HTR-8/SVneo (cell line): ENCODE measurements around the gene WDFY2.
"Not testable (repeated sequence)": the region's sequence is repeated elsewhere in the genome, so short reads cannot be mapped to it uniquely, and the experiment has no call there.

ENCODE experiments used
- DNase-seq: peaks from one replicate; pipeline ENCODE4 v3.0.0; 2011; ENCODE audit warnings: low spot score, mixed read lengths; ENCODE audit not compliant: insufficient read length
- FAIRE-seq: peaks from 2 replicates; lab custom pipeline; 2011; peaks lifted over from hg19 to GRCh38; lab: Jason Lieb, UNC

Gene WDFY2

DNA sequence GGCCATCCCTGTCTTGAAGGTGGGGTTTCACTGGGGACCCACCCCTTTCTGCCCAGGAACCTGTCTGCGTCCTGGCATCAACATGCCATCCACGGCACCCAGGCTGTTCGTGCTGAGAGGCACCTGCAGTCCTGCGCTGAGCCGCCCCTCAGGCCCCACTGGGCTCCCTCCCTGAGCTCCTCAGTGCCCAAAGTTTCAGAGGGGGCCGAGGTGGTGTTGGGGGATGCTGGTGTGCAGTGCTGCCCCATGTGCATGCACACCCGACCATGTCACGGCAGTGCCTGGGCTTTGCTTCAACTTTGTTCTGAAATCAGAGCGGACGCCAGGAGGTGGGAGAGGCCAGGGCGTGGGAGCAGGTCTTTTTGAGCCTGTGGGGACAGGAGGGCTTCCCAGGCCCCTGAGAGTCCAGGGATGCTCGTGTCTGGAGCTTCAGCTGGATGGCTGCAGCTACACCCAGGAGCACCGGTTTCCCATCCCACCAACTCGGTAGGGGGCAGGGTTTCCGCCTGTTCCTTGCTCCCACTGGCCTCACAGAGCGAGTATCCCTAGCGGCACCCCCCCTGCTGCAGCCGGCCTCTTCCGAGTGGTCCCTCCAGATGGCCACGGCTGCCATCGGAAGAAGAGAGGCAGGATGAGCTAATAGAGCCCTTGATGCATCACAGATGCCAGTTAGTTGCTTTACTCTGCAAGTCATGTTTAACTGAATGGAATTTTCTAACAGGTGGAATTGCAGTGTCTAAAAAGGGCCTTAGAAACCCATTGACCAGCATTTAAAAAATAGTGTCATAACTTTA lies 44.0 kb downstream of the WDFY2 start:
- DNase-seq, result no peak
- FAIRE-seq, result no peak

- FAIRE-seq, result no peak
- no peak for DNase-seq
These were observed 45.4 kb downstream of the WDFY2 start for GRCh38 chr13:51629491-51630287.

- FAIRE-seq (no peak), DNase-seq (no peak)
These were observed 46.0 kb downstream of the WDFY2 start for GRCh38 chr13:51630288-51630615.

GRCh38 chr13:51632591-51633362 lies 48.5 kb downstream of the WDFY2 start:
- DNase-seq (no peak), FAIRE-seq (no peak)

DNA sequence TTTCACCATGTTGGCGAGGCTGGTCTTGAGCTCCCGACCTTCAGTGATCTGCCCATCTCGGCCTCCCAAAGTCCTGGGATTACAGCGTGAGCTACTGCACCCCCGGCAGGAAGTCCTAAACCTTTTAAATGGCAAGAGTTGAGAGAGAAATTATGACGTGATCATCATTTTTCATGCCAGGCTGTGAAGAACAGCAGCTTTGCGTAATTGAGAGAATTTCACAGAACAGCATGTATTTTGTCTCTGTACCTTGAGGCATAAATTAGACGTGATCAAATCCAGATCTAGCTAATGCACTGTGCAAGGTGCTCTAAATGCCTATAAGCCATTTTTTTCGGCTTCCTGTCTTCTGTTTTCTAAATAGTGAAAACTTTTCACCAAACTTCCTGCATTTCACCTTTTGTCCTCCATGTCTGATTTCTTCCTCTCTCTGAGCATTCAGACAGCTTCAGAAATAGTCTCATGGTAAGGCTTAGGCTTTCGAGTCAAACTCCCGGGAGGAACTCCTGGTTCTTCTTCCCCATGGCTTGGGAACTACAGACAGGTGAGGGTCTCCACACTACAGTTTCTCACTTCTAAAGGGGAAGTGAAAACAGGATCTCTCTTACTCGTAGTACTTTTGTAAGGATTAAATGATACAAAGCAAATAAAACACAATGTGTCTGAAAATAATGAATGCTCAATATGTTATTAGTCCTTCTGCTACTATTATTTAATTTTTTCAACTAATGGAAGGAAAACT lies 51.0 kb downstream of the WDFY2 start:
- no peak for DNase-seq
- FAIRE-seq, result no peak

- FAIRE-seq (no peak), DNase-seq (no peak)
These were observed 52.2 kb downstream of the WDFY2 start for GRCh38 chr13:51636349-51636890.

- FAIRE-seq (no peak), DNase-seq (no peak)
These were observed 53.6 kb downstream of the WDFY2 start for GRCh38 chr13:51637852-51638215.

DNA sequence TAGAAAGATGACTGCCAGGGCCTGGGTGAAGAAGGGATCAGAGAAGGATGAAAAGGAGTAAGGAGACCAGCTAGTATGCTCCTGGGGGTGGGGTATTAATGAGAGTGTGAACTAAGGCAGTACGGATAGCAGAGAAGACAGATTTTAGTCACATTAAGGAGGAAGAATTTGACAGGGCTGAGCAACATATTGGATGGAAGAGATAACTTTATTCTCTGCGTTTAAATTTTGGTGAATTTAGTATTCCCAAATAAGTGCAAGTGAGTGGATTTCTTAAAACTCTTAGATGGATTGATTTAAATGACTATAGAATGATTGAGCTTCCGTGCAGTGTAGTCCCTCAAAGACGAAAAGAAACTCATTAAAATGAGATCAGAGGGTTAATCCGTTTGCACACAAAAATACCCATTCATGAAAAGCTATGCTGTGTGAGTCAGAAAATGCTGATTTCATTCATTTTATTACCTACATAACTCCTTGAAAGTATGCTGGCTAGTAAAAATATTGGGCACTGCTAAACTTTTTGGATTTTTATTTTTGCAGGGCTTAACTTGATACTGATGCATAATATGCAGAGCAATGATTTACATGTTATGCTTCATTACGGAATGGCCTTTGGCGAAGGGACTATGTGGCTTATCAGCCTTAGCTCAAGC lies 54.1 kb downstream of the WDFY2 start:
- DNase-seq (no peak), FAIRE-seq (no peak)

- FAIRE-seq (no peak), DNase-seq (no peak)
These were observed 54.9 kb downstream of the WDFY2 start for GRCh38 chr13:51639171-51639570.

GRCh38 chr13:51640696-51641095 lies 56.4 kb downstream of the WDFY2 start:
- DNase-seq, FAIRE-seq: not testable (repeated sequence)

DNA sequence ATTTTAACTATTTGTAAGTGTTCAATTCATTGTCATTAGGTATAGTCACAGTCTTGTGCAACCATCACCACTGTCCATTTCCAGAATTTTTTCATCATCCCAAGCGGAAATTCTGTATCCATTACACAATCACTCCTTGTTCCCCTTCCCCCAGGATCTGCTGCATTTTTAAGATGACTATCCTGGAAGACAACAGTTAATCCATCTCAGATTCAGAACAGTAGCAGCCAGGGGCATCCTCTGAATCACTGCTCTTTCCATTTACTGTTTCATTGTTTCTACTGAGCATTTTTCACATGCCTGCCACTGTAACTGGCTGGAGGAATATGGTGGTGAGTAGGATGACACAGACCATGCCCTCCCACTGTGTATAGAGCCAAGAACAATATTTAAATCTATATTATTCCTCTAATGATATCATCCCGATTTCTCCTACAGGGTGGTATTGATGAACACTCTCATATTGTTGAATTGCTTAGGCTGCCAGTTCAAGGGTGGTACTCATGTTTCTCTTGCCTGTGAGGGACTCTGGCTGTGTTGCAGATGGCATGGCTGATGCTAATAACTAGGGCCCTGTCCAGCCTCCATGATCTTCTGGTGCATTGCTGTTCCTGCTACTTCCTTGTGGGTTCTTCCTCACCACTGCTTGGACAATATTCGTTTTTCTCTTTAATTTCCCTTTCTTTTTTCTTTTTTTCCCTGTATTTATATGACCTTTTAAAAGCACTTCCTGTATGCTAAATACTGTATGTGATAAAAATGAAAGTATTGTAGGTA lies 59.0 kb downstream of the WDFY2 start:
- FAIRE-seq, result peak; percentile 38
- peak; percentile 65 for DNase-seq

GRCh38 chr13:51643882-51644281 lies 59.6 kb downstream of the WDFY2 start:
- DNase-seq (peak; percentile 54), FAIRE-seq (no peak)

DNA sequence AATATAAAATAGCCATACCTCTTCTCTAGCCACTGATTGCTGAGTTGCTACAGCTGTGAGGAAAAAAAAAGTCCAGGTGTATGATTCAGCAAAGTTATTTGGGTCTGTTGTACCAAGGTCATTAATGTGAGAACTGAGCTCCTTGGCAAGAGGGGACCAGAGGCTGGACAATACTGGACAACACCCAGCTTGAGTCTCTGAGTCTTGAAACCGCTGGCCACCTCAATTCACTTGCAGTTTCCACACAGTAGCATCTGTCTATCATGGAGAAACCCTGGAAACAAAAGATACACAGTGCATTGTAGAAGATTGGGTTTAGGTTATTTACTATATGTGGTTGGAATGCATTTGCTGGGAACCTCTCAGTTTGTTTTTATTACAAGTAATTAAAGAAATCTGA lies 60.4 kb downstream of the WDFY2 start:
- DNase-seq, result no peak
- FAIRE-seq, result no peak

DNA sequence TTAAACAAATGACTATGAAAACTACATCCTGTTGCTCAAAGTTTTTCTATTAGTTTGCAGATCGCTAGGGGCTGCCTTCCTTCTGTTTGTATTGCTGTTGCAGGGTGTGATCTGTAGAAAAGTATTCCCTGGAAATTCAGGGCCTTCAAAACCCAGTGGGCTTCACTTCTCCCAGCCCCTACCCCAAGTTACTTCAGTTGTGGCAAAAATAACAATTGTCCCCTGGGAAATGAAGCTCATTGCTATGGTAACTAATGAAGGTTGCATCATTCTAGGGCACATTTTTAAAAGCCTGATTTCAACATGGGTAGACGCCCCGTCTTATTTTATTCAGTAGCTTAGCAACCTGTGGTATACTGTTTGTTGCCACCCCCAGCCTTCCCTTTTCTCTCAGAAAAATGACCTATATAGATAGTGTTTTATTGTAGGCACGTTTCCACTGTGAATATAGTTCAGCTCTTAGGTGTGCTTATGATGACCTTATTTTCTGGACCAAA lies 60.9 kb downstream of the WDFY2 start:
- FAIRE-seq (no peak), DNase-seq (no peak)

- no peak for FAIRE-seq
These were observed 61.8 kb downstream of the WDFY2 start for GRCh38 chr13:51645761-51646670.

GRCh38 chr13:51647067-51647466 lies 62.8 kb downstream of the WDFY2 start:
- FAIRE-seq, result no peak
- no peak for DNase-seq

More at GRCh38 chr13:51645761-51646670, 61.8 kb downstream of the WDFY2 start:
- no peak for DNase-seq

DNA sequence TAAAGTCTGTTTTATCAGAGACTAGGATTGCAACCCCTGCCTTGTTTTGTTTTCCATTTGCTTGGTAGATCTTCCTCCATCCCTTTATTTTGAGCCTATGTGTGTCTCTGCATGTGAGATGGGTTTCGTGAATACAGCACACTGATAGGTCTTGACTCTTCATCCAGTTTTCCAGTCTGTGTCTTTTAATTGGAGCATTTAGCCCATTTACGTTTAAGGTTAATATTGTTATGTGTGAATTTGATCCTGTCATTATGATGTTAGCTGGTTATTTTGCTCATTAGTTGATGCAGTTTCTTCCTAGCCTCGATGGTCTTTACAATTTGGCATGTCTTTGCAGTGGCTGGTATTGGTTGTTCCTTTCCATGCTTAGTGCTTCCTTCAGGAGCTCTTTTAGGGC lies 67.9 kb downstream of the WDFY2 start:
- not testable (repeated sequence) for FAIRE-seq

More for the DNA sequence above, 67.9 kb downstream of the WDFY2 start:
- DNase-seq, result not testable (repeated sequence)
